Stomach (tissue), 9 donors: ENCODE measurements around the gene SOX5. TPM values are rescaled to one million over a fixed set of nuclear protein-coding genes. Genes with fewer than 3 reads are reported as not detected.
"Not testable (repeated sequence)": the region's sequence is repeated elsewhere in the genome, so short reads cannot be mapped to it uniquely, and the experiment has no call there.

Source experiments
- DNase-seq, 2 donors: peaks; one replicate each; pipeline versions ENCODE4 v3.0.0 to v3.0.0-alpha.2; 2013 to 2019
- H3K27ac ChIP-seq, 5 donors: fragments of 200-600 bp in 4 of 5; sonication (generic) in 4 of 5; one replicate each; pipeline ENCODE4 v1.5.1; 2013 to 2019; ENCODE audit warnings: mild to moderate bottlenecking in 1 of 5, moderate library complexity in 1 of 5
- H3K27me3 ChIP-seq, 3 donors: fragments of 200-600 bp; sonication (generic); one replicate each; pipeline ENCODE4 v1.5.1; 2017 to 2019; ENCODE audit warnings: mixed run types in 1 of 3
- H3K36me3 ChIP-seq, 4 donors: fragments of 200-600 bp; sonication (generic); 1 replicate in 3 of 4; 2 replicates in 1 of 4; pipeline ENCODE4 v1.5.1; 2016 to 2019
- H3K4me1 ChIP-seq, 4 donors: fragments of 200-600 bp; sonication (generic); one replicate each; pipeline ENCODE4 v1.5.1; 2016 to 2019
- H3K4me3 ChIP-seq, 4 donors: fragments of 200-600 bp; sonication (generic) in 3 of 4; one replicate each; pipeline ENCODE4 v1.5.1; 2016 to 2019; ENCODE audit warnings: mild to moderate bottlenecking in 1 of 4
- H3K9me3 ChIP-seq, 4 donors: fragments of 200-600 bp; sonication (generic); one replicate each; pipeline ENCODE4 v1.5.1; 2016 to 2019
- EP300 ChIP-seq: sonication (generic); formaldehyde crosslinking; IDR thresholded peaks from one replicate; pipeline ENCODE4 v1.6.1; 2017; ENCODE audit warnings: antibody characterized with exemption
- POLR2A ChIP-seq, 4 donors: fragments of 450-650 bp; IDR thresholded peaks; one replicate each; pipeline ENCODE4 v1.6.1; 2016; ENCODE audit warnings: antibody characterized with exemption in 4 of 4, control low read depth in 2 of 4, mild to moderate bottlenecking in 1 of 4, moderate library complexity in 1 of 4
- POLR2AphosphoS5 ChIP-seq, 3 donors: sonication (generic); formaldehyde crosslinking; IDR thresholded peaks; one replicate each; pipeline ENCODE4 v1.6.1; 2016; ENCODE audit warnings: antibody characterized with exemption in 3 of 3
- WGBS, 5 donors: extraction: QIAGEN DNeasy Blood & Tissue Kit in 3 of 5; methylation state at CpG; one replicate each; pipeline versions ENCODE4 v1.1.5 to v1.1.7; 2013 to 2018; 5-methylcytosine and 5-hydroxymethylcytosine counted together
- intact Hi-C: fragments of 100-400 bp; cut with DNase I; formaldehyde crosslinking; loops from one replicate; pipeline ENCODE4 v1.15.1; 2023; ENCODE audit warnings: low total_unique reads
- polyA plus RNA-seq, 3 donors: library from polyadenylated mRNA; stranded (reverse); fragments of 200-250 nt; gene quantifications; one replicate each; pipeline ENCODE4 v1.2.3, GENCODE V29; 2013
- total RNA-seq, 5 donors: library from RNA; depleted of rRNA; stranded (reverse); fragments of >200 nt; gene quantifications; one replicate each; pipeline versions ENCODE4 v1.1.0 to v1.2.3, GENCODE V29; 2014 to 2016
- TF ChIP-seq, protein P1 (sequence below), 7 experiments: fragments of 450-650 bp in 4 of 7; fragments of 200-600 bp in 3 of 7; sonication (generic) in 3 of 7; IDR thresholded peaks; one replicate each; pipeline ENCODE4 v1.5.1; 2016 to 2019; ENCODE audit warnings: antibody characterized with exemption in 7 of 7, control low read depth in 2 of 7, mild to moderate bottlenecking in 1 of 7
- donor health status: healthy with polysubstance abuse.
- donor health status: Bipolar disorder and iron deficiency.
- donor health status: healthy.

Gene SOX5
- total and polyA plus RNA-seq, 8 donors = 0.85 to 57.2 (median 4.6) TPM

DNA sequence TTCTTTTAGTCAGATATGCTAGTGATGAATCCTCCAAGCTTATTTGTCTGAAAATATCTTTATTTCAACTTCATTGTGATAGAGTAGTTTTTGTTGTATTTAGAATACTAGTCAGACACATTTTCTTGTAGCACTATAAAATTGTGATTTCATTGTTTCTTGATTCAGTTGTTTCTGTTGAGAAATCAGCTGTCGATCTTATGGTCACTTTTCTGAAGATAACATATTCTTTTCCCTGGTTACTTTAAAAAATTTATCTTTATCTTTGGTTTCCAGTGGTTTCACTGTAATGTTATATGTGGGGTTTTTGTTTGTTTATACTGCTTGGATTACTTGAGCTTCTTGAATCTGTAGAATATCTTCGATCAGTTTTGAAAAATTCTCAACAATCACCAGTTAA, 426.1 kb downstream of the SOX5 start:
- no peak overlapping the region for H3K27ac ChIP-seq
- no peaks in the 10 kb centered on the region for H3K27me3 ChIP-seq
- no peak for TF ChIP-seq POLR2A (IDR thresholded peaks at IDR 0.05)
- TF ChIP-seq, protein P1, sequence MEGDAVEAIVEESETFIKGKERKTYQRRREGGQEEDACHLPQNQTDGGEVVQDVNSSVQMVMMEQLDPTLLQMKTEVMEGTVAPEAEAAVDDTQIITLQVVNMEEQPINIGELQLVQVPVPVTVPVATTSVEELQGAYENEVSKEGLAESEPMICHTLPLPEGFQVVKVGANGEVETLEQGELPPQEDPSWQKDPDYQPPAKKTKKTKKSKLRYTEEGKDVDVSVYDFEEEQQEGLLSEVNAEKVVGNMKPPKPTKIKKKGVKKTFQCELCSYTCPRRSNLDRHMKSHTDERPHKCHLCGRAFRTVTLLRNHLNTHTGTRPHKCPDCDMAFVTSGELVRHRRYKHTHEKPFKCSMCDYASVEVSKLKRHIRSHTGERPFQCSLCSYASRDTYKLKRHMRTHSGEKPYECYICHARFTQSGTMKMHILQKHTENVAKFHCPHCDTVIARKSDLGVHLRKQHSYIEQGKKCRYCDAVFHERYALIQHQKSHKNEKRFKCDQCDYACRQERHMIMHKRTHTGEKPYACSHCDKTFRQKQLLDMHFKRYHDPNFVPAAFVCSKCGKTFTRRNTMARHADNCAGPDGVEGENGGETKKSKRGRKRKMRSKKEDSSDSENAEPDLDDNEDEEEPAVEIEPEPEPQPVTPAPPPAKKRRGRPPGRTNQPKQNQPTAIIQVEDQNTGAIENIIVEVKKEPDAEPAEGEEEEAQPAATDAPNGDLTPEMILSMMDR (IDR thresholded peaks at IDR 0.05) = no peak
- TF ChIP-seq EP300 = no peak
- TF ChIP-seq POLR2AphosphoS5 (IDR thresholded peaks at IDR 0.05) = no peak
- intact Hi-C loops = no loop called here
- no peaks in the 10 kb centered on the region for H3K36me3 ChIP-seq
- WGBS, 5 donors = 89 to 97% (median 90%) methylated on average over 2 of the region's 2 CpGs
- H3K4me3 ChIP-seq = no peak overlapping the region
- peaks cover 0 to 15% (median 9%) of the 10 kb centered on the region in 4 donors for H3K9me3 ChIP-seq
- no peaks in the 10 kb centered on the region for H3K4me1 ChIP-seq
- DNase-seq = no peak

DNA sequence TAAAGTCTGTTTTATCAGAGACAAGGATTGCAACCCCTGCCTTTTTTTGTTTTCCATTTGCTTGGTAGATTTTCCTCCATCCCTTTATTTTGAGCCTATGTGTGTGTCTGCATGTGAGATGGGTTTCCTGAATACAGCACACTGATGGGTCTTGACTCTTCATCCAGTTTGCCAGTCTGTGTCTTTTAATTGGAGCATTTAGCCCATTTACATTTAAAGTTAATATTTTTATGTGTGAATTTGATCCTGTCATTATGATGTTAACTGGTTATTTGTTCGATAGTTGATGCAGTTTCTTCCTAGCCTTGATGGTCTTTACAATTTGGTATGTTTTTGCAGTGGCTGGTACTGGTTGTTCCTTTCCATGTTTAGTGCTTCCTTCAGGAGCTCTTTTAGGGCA, 430.0 kb downstream of the SOX5 start:
- H3K4me3 ChIP-seq, intact Hi-C loops, H3K27ac ChIP-seq, H3K27me3 ChIP-seq, H3K36me3 ChIP-seq, H3K4me1 ChIP-seq, DNase-seq: not testable (repeated sequence)
- H3K9me3 ChIP-seq = peaks cover 0 to 15% (median 8%) of the 10 kb centered on the region in 4 donors
- 80 to 92% (median 89%) methylated on average over 1 of the region's 1 CpG for WGBS, 5 donors

DNA sequence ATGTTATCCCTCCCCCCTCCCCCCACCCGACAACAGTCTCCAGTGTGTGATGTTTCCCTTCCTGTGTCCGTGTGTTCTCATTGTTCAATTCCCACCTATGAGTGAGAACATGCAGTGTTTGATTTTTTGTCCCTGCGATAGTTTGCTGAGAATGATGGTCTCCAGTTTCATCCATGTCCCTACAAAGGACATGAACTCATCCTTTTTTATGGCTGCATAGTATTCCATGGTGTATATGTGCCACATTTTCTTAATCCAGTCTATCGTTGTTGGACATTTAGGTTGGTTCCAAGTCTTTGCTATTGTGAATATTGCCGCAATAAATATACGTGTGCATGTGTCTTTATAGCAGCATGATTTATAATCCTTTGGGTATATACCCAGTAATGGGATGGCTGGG, 433.7 kb downstream of the SOX5 start:
- H3K9me3 ChIP-seq, H3K36me3 ChIP-seq, DNase-seq, H3K27ac ChIP-seq, H3K27me3 ChIP-seq, H3K4me1 ChIP-seq, intact Hi-C loops, H3K4me3 ChIP-seq: not testable (repeated sequence)
- WGBS, 5 donors = 78 to 90% (median 88%) methylated on average over 5 to 6 of the region's 6 CpGs

DNA sequence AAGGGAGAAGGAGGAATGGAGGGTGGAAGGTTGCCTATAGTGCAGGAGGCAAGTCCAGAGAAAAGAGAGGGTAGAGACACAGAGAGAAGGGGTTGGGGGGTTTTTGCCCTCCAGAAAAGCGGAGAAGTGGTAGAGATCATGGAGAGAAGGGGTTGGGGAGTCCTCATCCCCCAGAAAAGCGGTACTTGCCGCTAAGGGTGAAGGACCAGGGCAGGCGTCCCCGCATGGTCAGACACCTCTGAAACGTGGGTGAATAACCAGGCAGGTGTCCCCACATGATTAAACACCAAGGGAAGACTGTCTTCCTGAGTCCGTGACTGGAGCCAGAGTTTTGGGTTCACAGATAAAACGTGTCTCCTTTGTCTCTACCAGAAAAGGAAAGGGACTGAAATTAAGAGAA, 439.0 kb downstream of the SOX5 start:
- DNase-seq = no peak
- no peaks in the 10 kb centered on the region for H3K9me3 ChIP-seq
- TF ChIP-seq EP300 = no peak
- TF ChIP-seq POLR2A (IDR thresholded peaks at IDR 0.05) = no peak
- TF ChIP-seq POLR2AphosphoS5 (IDR thresholded peaks at IDR 0.05) = no peak
- TF ChIP-seq, protein P1 (IDR thresholded peaks at IDR 0.05) = no peak
- intact Hi-C loops = no loop called here
- no peaks in the 10 kb centered on the region for H3K4me1 ChIP-seq
- no peak overlapping the region for H3K4me3 ChIP-seq
- H3K27me3 ChIP-seq = no peaks in the 10 kb centered on the region
- 85 to 90% (median 88%) methylated on average over 8 of the region's 8 CpGs for WGBS, 5 donors
- no peaks in the 10 kb centered on the region for H3K36me3 ChIP-seq
- H3K27ac ChIP-seq = no peak overlapping the region

DNA sequence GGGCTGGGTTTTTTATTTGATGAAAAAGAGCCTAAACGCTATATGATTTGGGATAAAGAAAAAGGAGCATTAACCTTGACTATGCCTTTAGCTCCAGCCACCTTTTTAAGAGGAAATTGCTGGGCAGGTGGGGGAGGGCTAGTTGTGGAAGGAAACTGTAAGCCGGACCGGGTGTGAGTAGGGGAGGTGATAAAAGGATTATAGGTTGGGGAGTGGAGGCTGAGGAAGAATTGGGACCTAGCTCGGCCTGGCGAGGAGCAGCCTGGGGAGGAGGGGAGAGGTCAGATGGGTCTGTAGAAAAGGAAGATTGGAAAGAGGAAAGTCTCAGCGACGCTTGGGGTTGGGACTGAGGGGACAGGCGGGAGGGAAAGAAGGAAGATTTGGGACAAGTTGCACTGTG, 439.6 kb downstream of the SOX5 start:
- H3K9me3 ChIP-seq, H3K36me3 ChIP-seq, DNase-seq, H3K27ac ChIP-seq, intact Hi-C loops, H3K27me3 ChIP-seq, H3K4me3 ChIP-seq, H3K4me1 ChIP-seq: not testable (repeated sequence)
- 85 to 89% (median 86%) methylated on average over 8 of the region's 8 CpGs for WGBS, 5 donors

DNA sequence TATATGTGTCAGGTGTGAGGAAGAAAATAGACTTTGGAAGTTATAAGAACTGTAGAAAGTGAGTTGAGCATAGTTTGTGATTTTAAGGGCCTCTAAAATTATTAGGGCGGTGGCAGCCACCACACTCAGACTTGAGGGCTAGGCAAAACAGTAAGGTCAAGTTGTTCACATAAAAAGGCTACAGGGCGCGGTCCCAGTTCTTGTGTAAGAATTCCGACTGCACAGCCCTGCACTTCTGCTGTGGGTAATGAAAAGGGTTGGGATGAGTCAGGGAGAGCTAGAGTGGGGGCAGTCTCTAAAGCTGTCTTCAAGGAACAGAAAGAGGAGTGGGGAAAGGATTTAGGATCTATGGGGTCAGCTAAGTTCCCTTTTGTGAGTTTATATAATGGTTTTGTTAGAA, 441.7 kb downstream of the SOX5 start:
- intact Hi-C loops, H3K4me3 ChIP-seq: not testable (repeated sequence)

DNA sequence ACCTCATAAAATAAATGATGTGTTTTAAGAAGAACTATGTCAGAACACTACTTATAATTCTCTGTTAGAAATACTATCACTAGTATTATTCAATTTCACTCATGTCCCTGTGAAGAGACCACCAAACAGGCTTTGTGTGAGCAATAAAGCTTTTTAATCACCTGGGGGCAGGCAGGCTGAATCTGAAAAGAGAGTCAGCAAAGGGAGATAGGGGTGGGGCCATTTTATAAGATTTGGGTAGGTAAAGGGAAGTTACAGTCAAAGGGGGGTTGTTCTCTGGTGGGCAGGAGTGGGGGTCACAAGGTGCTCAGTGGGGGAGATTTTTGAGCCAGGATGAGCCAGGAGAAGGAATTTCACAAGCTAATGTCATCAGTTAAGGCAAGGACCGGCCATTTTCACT, 443.7 kb downstream of the SOX5 start:
- H3K4me1 ChIP-seq, H3K36me3 ChIP-seq, H3K4me3 ChIP-seq, H3K27ac ChIP-seq, H3K9me3 ChIP-seq, DNase-seq, intact Hi-C loops, H3K27me3 ChIP-seq: not testable (repeated sequence)
- 85 to 89% methylated on average over 1 of the region's 1 CpG; no CpG with 5 or more reads in 3 of the 5 donors for WGBS, 5 donors

More for the DNA sequence above, 441.7 kb downstream of the SOX5 start:
- H3K27me3 ChIP-seq, H3K27ac ChIP-seq, H3K4me1 ChIP-seq, H3K9me3 ChIP-seq, H3K36me3 ChIP-seq, DNase-seq: not testable (repeated sequence)
- 83 to 89% (median 86%) methylated on average over 4 of the region's 4 CpGs for WGBS, 5 donors
